Brain microvascular endothelial cell (primary cell): ENCODE data around the gene LYPD6.

Experiments used
- DNase-seq: peaks from one replicate; pipeline ENCODE4 v3.0.0-alpha.2; 2020
- H3K27ac ChIP-seq: fragments of 250-450 bp; sonication (Bioruptor Pico); 2 replicates; pipeline ENCODE4 v1.5.1; 2020; ENCODE audit warnings: mild to moderate bottlenecking, moderate library complexity
- H3K27me3 ChIP-seq: fragments of 250-450 bp; sonication (Bioruptor Pico); replicated peaks from 2 replicates; pipeline ENCODE4 v1.5.1; 2020; ENCODE audit warnings: mild to moderate bottlenecking
- H3K36me3 ChIP-seq: fragments of 250-450 bp; sonication (Bioruptor Pico); replicated peaks from 2 replicates; pipeline ENCODE4 v1.5.1; 2020; ENCODE audit warnings: mild to moderate bottlenecking
- H3K4me3 ChIP-seq: 2 replicates; pipeline ENCODE4 v1.5.1; 2011; ENCODE audit warnings: low read depth, mild to moderate bottlenecking, control low read depth, low read length, moderate library complexity
- in situ Hi-C: cut with HindIII; loops from 2 replicates; pipeline ENCODE4 v1.10.0; 2017; ENCODE audit warnings: low sequenced_read_pairs, low pct_ligation_motif_present
- TF ChIP-seq, protein P1 (sequence below): IDR thresholded peaks from 2 replicates; pipeline ENCODE4 v1.5.1; 2011; ENCODE audit warnings: low read depth, mild to moderate bottlenecking, moderate library complexity, low read length, control low read depth, inconsistent platforms; ENCODE audit errors: missing control alignments

The LYPD6 gene, protein sequence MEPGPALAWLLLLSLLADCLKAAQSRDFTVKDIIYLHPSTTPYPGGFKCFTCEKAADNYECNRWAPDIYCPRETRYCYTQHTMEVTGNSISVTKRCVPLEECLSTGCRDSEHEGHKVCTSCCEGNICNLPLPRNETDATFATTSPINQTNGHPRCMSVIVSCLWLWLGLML

DNA sequence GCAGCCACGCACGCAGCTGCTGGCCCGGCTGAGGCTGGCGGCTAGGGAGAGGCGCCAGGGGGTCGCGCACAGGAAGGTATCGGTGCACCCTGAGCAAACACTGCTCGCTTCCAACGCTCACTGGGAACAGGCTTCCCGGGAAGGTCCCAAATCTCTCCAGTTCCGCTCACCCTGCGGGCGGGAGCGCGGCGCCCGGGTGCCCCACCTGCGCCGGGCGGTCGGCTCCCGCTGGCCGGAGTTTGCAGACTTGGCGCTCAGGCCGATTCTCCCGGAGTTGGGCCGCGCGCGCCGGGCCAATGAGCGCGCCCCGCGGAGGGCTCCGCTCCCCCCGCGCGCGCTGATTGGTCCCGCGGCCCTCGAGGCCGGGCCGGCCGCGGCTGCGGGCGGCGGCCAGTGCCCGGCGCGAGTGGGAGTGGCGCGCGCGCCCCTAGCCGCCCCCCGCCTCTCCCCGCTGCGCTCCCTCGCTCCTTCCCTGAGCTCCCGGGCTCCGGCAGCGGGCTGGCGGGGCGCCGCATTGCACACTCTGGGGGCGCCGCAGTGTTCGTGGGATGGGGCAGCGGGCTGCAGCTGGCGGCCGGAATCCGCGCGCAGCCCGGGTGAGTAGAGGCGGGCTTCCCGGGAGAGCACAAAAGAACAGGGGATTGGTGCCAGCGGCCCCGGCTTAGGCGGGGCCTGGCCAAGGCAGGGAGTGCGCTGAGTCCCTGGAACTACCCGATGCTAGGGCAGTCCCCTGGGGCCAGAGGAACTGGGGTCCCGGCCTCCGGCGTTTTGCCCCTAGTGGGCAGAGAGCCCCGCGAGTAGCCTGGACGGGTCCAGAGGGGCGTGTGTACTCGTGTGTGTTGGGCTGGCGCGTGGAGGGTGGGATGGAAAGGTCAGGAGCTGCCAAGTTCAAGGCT lies at the start of gene LYPD6:
LYPD6 (plus strand) TSS at position 461 of the 896 bp plus-strand sequence. CDS start 107,122 bp downstream, outside the sequence.
- no peak within 1 kb of the TSS for H3K27ac ChIP-seq
- TF ChIP-seq, protein P1, sequence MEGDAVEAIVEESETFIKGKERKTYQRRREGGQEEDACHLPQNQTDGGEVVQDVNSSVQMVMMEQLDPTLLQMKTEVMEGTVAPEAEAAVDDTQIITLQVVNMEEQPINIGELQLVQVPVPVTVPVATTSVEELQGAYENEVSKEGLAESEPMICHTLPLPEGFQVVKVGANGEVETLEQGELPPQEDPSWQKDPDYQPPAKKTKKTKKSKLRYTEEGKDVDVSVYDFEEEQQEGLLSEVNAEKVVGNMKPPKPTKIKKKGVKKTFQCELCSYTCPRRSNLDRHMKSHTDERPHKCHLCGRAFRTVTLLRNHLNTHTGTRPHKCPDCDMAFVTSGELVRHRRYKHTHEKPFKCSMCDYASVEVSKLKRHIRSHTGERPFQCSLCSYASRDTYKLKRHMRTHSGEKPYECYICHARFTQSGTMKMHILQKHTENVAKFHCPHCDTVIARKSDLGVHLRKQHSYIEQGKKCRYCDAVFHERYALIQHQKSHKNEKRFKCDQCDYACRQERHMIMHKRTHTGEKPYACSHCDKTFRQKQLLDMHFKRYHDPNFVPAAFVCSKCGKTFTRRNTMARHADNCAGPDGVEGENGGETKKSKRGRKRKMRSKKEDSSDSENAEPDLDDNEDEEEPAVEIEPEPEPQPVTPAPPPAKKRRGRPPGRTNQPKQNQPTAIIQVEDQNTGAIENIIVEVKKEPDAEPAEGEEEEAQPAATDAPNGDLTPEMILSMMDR, result peak; percentile 24
- DNase-seq, result peak; percentile 31
- peaks cover 7% of the 10 kb centered on the region for H3K27me3 ChIP-seq
- in situ Hi-C loops, result no loop called here
- no peaks in the 10 kb centered on the region for H3K36me3 ChIP-seq
- H3K4me3 ChIP-seq, result peak within 1 kb of the TSS; percentile 66

DNA sequence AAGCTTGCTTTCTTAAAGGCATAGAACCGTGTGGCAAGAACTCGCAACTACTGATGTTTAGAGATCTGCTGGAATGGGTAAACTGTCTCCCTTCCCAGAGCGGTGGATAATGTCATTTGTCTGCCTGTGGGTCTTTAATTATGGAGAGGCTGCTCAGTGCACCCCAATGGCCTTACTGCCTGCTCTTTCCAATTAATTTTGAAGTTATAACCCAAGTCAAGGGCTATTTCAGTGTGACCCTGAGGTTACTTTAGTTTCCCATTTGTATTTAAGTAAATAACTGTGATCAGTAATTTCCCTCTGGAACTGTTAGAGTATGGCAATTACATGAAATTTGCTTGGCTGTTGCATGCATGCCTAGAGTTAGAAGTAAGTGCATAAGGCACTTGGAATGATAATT lies 48.9 kb upstream of the LYPD6 start:
- DNase-seq, result no peak
- Histone ChIP-seq H3K36me3 (no peaks in the 10 kb centered on the region), H3K4me3 (no peak overlapping the region), H3K27me3 (no peaks in the 10 kb centered on the region), H3K27ac (no peak overlapping the region)
- in situ Hi-C loops, result no loop called here
- TF ChIP-seq, protein P1, result no peak

DNA sequence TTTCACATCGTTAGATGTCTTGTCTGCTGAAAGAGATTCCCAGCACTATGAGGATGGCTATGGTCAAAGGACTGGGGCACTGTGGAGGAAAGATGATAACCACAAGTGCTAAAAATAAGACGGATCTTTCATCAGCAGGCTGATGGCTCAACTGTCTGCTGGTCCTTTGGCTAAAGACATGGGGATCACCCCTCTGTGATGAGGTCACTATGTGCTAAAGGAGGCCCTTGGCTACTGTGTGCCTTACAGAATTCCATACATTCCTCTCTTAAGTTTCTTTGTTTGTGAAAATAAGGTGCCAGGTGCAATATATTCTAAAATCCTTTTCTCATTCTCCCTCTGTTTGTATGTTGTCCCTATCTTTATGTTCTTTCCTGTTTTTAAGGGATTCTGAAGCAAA lies 39.7 kb upstream of the LYPD6 start:
- in situ Hi-C loops, result no loop called here
- Histone ChIP-seq H3K36me3 (no peaks in the 10 kb centered on the region), H3K4me3 (no peak overlapping the region), H3K27me3 (no peaks in the 10 kb centered on the region), H3K27ac (no peak overlapping the region)
- TF ChIP-seq, protein P1, result no peak
- no peak for DNase-seq

DNA sequence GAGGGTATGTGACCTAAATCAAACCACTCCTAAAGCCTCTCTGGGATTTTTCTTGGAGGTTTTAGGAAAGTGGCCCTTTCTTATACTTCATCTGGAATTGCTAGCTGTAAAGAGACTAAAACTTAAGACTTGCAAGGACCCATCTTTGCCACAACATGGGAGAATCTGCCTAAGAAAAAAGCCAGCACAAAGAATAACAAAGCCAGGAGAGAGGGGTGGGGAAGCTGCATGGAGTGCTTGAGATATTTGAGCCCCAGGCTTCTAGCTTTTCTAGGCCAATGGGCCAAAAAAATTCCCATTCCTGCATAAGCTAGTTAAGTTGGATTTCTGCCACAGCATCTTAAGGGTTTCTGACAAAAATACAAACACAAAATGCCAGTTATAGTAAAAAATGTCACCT lies 38.5 kb upstream of the LYPD6 start:
- Histone ChIP-seq H3K36me3 (no peaks in the 10 kb centered on the region), H3K27ac (no peak overlapping the region), H3K4me3 (no peak overlapping the region), H3K27me3 (no peaks in the 10 kb centered on the region)
- TF ChIP-seq, protein P1, result no peak
- no peak for DNase-seq
- in situ Hi-C loops, result no loop called here

DNA sequence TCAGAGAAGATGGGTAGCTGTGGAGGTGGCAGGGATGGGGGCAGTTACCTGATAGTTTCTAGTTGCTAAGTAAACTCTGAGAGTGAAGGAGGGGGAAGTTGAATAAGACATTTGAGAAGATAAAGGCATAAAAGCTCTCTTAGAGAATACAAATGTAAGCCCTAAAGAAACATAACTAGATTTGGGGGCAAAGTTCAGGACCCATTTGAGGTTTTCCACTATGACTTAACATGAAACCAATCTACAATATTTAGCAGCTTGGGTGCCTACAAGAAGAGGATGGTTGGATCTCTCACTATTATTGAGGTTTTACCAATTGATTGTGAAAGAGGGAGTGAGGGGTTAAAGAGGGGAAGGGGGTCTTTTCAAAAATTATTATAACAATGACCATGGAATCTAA lies 34.4 kb upstream of the LYPD6 start:
- Histone ChIP-seq H3K36me3 (no peaks in the 10 kb centered on the region), H3K27ac (no peak overlapping the region), H3K27me3 (no peaks in the 10 kb centered on the region), H3K4me3 (no peak overlapping the region)
- no peak for DNase-seq
- in situ Hi-C loops, result no loop called here
- TF ChIP-seq, protein P1, result no peak
